K562 (cell line): ENCODE results near the gene TMIGD2. TPM values are rescaled to one million over a fixed set of nuclear protein-coding genes. Genes with fewer than 3 reads are reported as not detected.

Experiments
- ARID3A ChIP-seq: IDR thresholded peaks from 2 replicates; pipeline ENCODE4 v1.6.1; 2012; ENCODE audit warnings: low read depth, low read length, improper control_type of control experiment, borderline replicate concordance
- CBX2 ChIP-seq: fragments of 200-600 bp; sonication (generic); IDR thresholded peaks from one replicate; pipeline ENCODE4 v1.6.1; 2012; ENCODE audit warnings: mild to moderate bottlenecking, low read length, inconsistent platforms; ENCODE audit not compliant: insufficient read depth, poor library complexity, severe bottlenecking
- CREB3 ChIP-seq: fragments of 450-650 bp; conservative IDR thresholded peaks from 2 replicates; pipeline ENCODE4 v1.6.1; 2016; ENCODE audit warnings: missing genetic modification characterization, low read depth, mild to moderate bottlenecking, missing compliant biosample characterization, moderate library complexity
- CSDE1 ChIP-seq, 2 experiments: fragments of 450-650 bp; IDR thresholded peaks; 2 replicates each; pipeline ENCODE4 v1.6.1; 2016; ENCODE audit warnings: mild to moderate bottlenecking in 1 of 2
- ELK3 ChIP-seq: fragments of 450-650 bp; formaldehyde crosslinking; IDR thresholded peaks from 2 replicates; pipeline ENCODE4 v1.4.0; 2020; ENCODE audit warnings: mild to moderate bottlenecking
- HIVEP1 ChIP-seq: fragments of 250-450 bp; sonication (Bioruptor Pico); IDR thresholded peaks from 2 replicates; pipeline ENCODE4 v1.4.0; 2020; ENCODE audit warnings: mild to moderate bottlenecking
- KDM5B ChIP-seq: fragments of 200-600 bp; sonication (generic); IDR thresholded peaks from 2 replicates; pipeline ENCODE4 v1.6.1; 2012; ENCODE audit warnings: low read depth, mild to moderate bottlenecking, moderate library complexity, low read length, control low read depth, inconsistent platforms; ENCODE audit not compliant: insufficient replicate concordance
- KLF10 ChIP-seq: fragments of 250-450 bp; sonication (Bioruptor Pico); IDR thresholded peaks from 2 replicates; pipeline ENCODE4 v1.6.1; 2021; ENCODE audit warnings: matching md5 sums
- KLF16 ChIP-seq: IDR thresholded peaks from 2 replicates; pipeline ENCODE4 v1.6.1; 2016; ENCODE audit warnings: antibody characterized with exemption
- LEF1 ChIP-seq: fragments of 450-650 bp; IDR thresholded peaks from 2 replicates; pipeline ENCODE4 v1.6.1; 2016; ENCODE audit warnings: mild to moderate bottlenecking
- MCM3 ChIP-seq: fragments of 450-650 bp; IDR thresholded peaks from 2 replicates; pipeline ENCODE4 v1.6.1; 2016
- NEUROD1 ChIP-seq: fragments of 150-350 bp; IDR thresholded peaks from 2 replicates; pipeline ENCODE4 v1.6.1; 2014; ENCODE audit warnings: borderline replicate concordance, low read length, low read depth; ENCODE audit not compliant: partially characterized antibody
- PHB2 ChIP-seq: fragments of 450-650 bp; IDR thresholded peaks from 2 replicates; pipeline ENCODE4 v1.6.1; 2017; ENCODE audit warnings: low read depth
- PRMT5 ChIP-seq: sonication (generic); formaldehyde crosslinking; IDR thresholded peaks from 2 replicates; pipeline ENCODE4 v1.5.0; 2020; ENCODE audit warnings: missing genetic modification reagents
- SNAPC5 ChIP-seq: fragments of 250-450 bp; sonication (Bioruptor Pico); IDR thresholded peaks from 2 replicates; pipeline ENCODE4 v1.8.0; 2021; ENCODE audit warnings: moderate library complexity, mild to moderate bottlenecking, inconsistent platforms
- TCF3 ChIP-seq: sonication (generic); formaldehyde crosslinking; IDR thresholded peaks from 2 replicates; pipeline ENCODE4 v1.4.0; 2020; ENCODE audit warnings: mild to moderate bottlenecking, missing genetic modification reagents
- TEAD4 ChIP-seq, 2 experiments: sonication (generic) in 1 of 2; formaldehyde crosslinking in 1 of 2; IDR thresholded peaks; 2 replicates each; pipeline versions ENCODE4 v1.6.1 to v1.8.0; 2012 to 2022; ENCODE audit warnings: borderline replicate concordance in 1 of 2, inconsistent platforms in 1 of 2, low read length in 1 of 2, mild to moderate bottlenecking in 1 of 2, missing genetic modification reagents in 1 of 2
- ZNF24 ChIP-seq: fragments of 450-650 bp; IDR thresholded peaks from 2 replicates; pipeline ENCODE4 v1.6.1; 2016
- ZNF280A ChIP-seq: fragments of 450-650 bp; IDR thresholded peaks from 2 replicates; pipeline ENCODE4 v1.6.1; 2018; ENCODE audit warnings: mild to moderate bottlenecking, low read depth; ENCODE audit not compliant: partially characterized antibody
- ZNF431 ChIP-seq: sonication (generic); formaldehyde crosslinking; IDR thresholded peaks from 2 replicates; pipeline ENCODE4 v1.8.0; 2022; ENCODE audit warnings: mild to moderate bottlenecking, missing genetic modification reagents
- ZNF57 ChIP-seq: fragments of 450-650 bp; formaldehyde crosslinking; IDR thresholded peaks from 2 replicates; pipeline ENCODE4 v1.4.0; 2020; ENCODE audit warnings: mild to moderate bottlenecking, moderate library complexity
- ZNF584 ChIP-seq: fragments of 200-800 bp; sonication (Bioruptor generic); IDR thresholded peaks from 2 replicates; pipeline ENCODE4 v1.6.1; 2016; ENCODE audit warnings: low read depth, mild to moderate bottlenecking, missing genetic modification characterization, missing compliant biosample characterization
- ZNF785 ChIP-seq: fragments of 250-450 bp; sonication (Bioruptor Pico); IDR thresholded peaks from 2 replicates; pipeline ENCODE4 v1.4.0; 2020; ENCODE audit warnings: mild to moderate bottlenecking
- polyA plus RNA-seq, 8 experiments: library from polyadenylated mRNA; depleted of rRNA in 4 of 8; stranded (reverse) in 5 of 8; unstranded in 3 of 8; fragments of >200 nt; fragmentation: Nextera tagmentation in 2 of 8; fragmentation: Illumina TruSeq in 1 of 8; extraction: Ambion mirVana in 2 of 8; extraction: Trizol in 1 of 8; gene quantifications; 2 replicates each; pipeline versions ENCODE4 v1.2.1 to v1.2.3, GENCODE V29; 2011 to 2014; ENCODE audit warnings: inconsistent platforms in 1 of 8, missing spikeins in 1 of 8
- total RNA-seq, 7 experiments: library from RNA; depleted of rRNA in 6 of 7; stranded (reverse); fragments of >200 nt in 6 of 7; fragmentation: Illumina TruSeq in 2 of 7; extraction: Trizol in 2 of 7; gene quantifications; 2 replicates each; pipeline versions ENCODE4 v1.2.1 to v1.2.3, GENCODE V29; 2011 to 2021; ENCODE audit warnings: low replicate concordance in 1 of 7

The TMIGD2 gene
- total and polyA plus RNA-seq, 9 of the 15 experiments (the other 6 are each of a cell fraction or from before 2014, with no cell fraction given): not detected

- 0 out of 2 replicates have a peak, but pooled peaks have one; percentile 38 for TF ChIP-seq CREB3 (tag)
- no peak for TF ChIP-seq KLF16
- TF ChIP-seq ZNF57: no peak
- no peak for TF ChIP-seq ARID3A
- peak; percentile 29 for TF ChIP-seq KDM5B
- 0 out of 2 replicates have a peak, but pooled peaks have one; percentile 3 for TF ChIP-seq HIVEP1 (CRISPR knock-in tag)
- peak; percentile 79 for TF ChIP-seq ZNF24
- no peak for TF ChIP-seq ZNF280A
- no peak for TF ChIP-seq TCF3 (CRISPR knock-in tag)
- no peak for TF ChIP-seq CBX2
- TF ChIP-seq PHB2: no peak
- no peak for TF ChIP-seq SNAPC5 (CRISPR knock-in tag)
- no peak for TF ChIP-seq ZNF785 (CRISPR knock-in tag)
- peak; percentile 70 for TF ChIP-seq TEAD4 (IDR thresholded peaks at IDR 0.05; ENCODE audit: low read length)
- no peak for TF ChIP-seq TEAD4 (CRISPR knock-in tag; IDR thresholded peaks at IDR 0.05; ENCODE audit: borderline replicate concordance)
- no peak for TF ChIP-seq ZNF431 (CRISPR knock-in tag)
- TF ChIP-seq NEUROD1: peak; percentile 99
- no peak for TF ChIP-seq KLF10
- no peak for TF ChIP-seq ELK3 (CRISPR knock-in tag)
- TF ChIP-seq MCM3: no peak
- no peak for TF ChIP-seq ZNF584 (CRISPR knock-in tag)
- TF ChIP-seq PRMT5 (CRISPR knock-in tag): no peak
- TF ChIP-seq CSDE1 (IDR thresholded peaks at IDR 0.05): peak in 1 of 2 experiments; percentile 51; a peak in 1 of 4 replicates
- peak; percentile 86 for TF ChIP-seq LEF1
Observed at GRCh38 chr19:4246767-4247593, 55.2 kb downstream of the TMIGD2 start, which contains the start of gene YJU2 (continued).
